GM18861 (cell line): ENCODE results near the gene B4GALT5.
A peak's percentile ranks its signal among the peaks of the same experiment; 100 is the strongest.

Source experiments
- ATAC-seq: cut with Tn5 transposase; IDR thresholded peaks from one replicate; pipeline ENCODE4 v1.9.1; 2021; ENCODE audit not compliant: unreplicated experiment

Gene B4GALT5

GRCh38 chr20:49610691-49611538 is 102.8 kb downstream of the B4GALT5 start:
- ATAC-seq, result peak; percentile 40

- no peak for ATAC-seq
These were observed 104.7 kb downstream of the B4GALT5 start for GRCh38 chr20:49608752-49609670.

- no peak for ATAC-seq
These were observed 106.1 kb downstream of the B4GALT5 start for GRCh38 chr20:49607568-49607967.

- no peak for ATAC-seq
These were observed 110.5 kb downstream of the B4GALT5 start for GRCh38 chr20:49603209-49603627.

GRCh38 chr20:49602345-49603208 is 111.1 kb downstream of the B4GALT5 start:
- ATAC-seq, result no peak

GRCh38 chr20:49601153-49601924 is 112.3 kb downstream of the B4GALT5 start:
- ATAC-seq, result no peak

- ATAC-seq, result no peak
These were observed 113.9 kb downstream of the B4GALT5 start for GRCh38 chr20:49599746-49600113.

GRCh38 chr20:49597825-49598395 is 115.8 kb downstream of the B4GALT5 start:
- ATAC-seq, result no peak

GRCh38 chr20:49595811-49596561 is 117.7 kb downstream of the B4GALT5 start:
- no peak for ATAC-seq

GRCh38 chr20:49595346-49595745 is 118.3 kb downstream of the B4GALT5 start:
- ATAC-seq, result no peak

- ATAC-seq, result no peak
These were observed 118.8 kb downstream of the B4GALT5 start for GRCh38 chr20:49594931-49595315.

- ATAC-seq, result no peak
These were observed 119.3 kb downstream of the B4GALT5 start for GRCh38 chr20:49594143-49594930.

GRCh38 chr20:49593466-49594142 is 120.1 kb downstream of the B4GALT5 start:
- ATAC-seq, result no peak

GRCh38 chr20:49592120-49592519 is 121.6 kb downstream of the B4GALT5 start:
- ATAC-seq, result no peak

- ATAC-seq, result no peak
These were observed 122.3 kb downstream of the B4GALT5 start for GRCh38 chr20:49591217-49591865.

GRCh38 chr20:49590163-49591017 is 123.3 kb downstream of the B4GALT5 start:
- no peak for ATAC-seq
